Measurements from ENCODE around the gene SEC14L1.

- TF ChIP-seq, protein P1, sequence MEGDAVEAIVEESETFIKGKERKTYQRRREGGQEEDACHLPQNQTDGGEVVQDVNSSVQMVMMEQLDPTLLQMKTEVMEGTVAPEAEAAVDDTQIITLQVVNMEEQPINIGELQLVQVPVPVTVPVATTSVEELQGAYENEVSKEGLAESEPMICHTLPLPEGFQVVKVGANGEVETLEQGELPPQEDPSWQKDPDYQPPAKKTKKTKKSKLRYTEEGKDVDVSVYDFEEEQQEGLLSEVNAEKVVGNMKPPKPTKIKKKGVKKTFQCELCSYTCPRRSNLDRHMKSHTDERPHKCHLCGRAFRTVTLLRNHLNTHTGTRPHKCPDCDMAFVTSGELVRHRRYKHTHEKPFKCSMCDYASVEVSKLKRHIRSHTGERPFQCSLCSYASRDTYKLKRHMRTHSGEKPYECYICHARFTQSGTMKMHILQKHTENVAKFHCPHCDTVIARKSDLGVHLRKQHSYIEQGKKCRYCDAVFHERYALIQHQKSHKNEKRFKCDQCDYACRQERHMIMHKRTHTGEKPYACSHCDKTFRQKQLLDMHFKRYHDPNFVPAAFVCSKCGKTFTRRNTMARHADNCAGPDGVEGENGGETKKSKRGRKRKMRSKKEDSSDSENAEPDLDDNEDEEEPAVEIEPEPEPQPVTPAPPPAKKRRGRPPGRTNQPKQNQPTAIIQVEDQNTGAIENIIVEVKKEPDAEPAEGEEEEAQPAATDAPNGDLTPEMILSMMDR (IDR thresholded peaks at IDR 0.05; ENCODE audit: insufficient read depth, low read depth, low read length), result no peak
- no peak for TF ChIP-seq EZH2 (IDR thresholded peaks at IDR 0.05; ENCODE audit: insufficient read depth, low read length)
Measured at GRCh38 chr17:77245162-77245926, 104.6 kb downstream of the SEC14L1 start.
